GM19395 (cell line): Measurements from ENCODE around the gene CBR1.
"Not testable (repeated sequence)": the region's sequence is repeated elsewhere in the genome, so short reads cannot be mapped to it uniquely, and the experiment has no call there.

ENCODE experiments used
- ATAC-seq: cut with Tn5 transposase; IDR thresholded peaks from one replicate; pipeline ENCODE4 v1.9.1; 2021; ENCODE audit warnings: mild to moderate bottlenecking, moderate library complexity; ENCODE audit not compliant: unreplicated experiment

The CBR1 gene

DNA sequence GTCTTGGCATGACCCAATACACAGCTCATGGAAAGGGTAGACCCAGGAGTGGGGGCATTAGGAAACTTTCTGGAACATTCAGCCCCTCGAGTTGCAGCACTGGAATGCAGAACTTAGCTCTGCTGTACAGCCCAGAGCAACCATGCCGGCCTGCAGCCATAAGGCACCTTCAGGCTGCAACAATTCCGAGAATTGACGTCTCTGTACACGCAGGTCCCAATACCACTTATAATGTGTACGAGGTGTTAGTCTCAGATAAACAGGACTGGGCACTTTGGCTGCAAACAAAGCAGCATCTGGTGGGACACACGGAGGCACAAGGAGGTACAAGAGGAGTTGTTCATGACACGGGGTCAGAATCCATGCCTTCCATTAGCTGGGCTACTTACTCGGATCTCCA, 7.9 kb downstream of the CBR1 start:
- ATAC-seq, result no peak

DNA sequence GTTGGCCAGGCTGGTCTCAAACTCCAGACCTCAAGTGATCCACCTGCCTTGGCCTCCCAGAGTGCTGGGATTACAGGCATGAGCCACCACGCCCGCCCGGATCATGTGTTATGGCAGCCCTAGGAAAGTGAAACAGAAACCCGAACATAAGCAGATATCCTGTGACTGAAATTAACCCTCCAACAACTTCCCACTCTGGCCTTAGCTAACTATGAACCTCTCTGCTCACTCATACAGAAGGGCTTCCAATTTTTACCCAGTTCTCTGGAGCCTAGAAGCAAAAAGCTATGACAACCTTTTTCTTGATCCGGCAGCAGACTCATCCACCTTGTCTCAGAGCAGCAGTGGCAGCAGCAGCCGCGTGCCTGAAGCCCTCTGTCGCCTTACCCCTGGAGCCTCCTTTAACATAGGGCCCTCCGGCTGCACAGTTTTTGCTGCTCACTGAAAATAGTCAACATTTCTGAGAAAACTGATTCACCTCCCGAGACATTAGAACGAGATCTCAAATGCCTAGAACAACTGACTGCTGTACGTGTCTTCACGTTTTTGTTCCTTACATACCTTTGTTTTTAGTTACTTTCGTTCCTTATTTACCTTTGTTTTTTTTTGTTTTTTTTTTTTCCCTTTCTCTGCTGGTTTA, 9.3 kb downstream of the CBR1 start:
- ATAC-seq, result no peak

DNA sequence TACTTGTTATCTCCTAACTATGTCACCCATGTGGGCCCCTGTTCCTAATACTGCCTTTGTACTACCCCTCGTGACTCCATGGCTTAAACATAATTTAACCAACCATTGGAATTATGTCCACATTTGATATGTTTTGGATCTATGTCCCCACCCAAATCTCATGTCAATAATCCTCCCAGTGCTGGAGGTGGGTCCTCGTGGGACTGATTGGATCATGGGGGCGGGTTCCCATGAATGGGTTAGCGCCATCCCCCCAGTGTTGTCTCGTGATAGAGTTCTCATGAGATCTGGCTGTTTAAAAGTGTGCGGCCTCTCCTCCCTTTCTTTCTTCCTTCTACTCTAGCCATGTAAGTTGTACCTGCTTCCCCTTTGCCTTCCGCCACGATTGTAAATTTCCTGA, 9.8 kb downstream of the CBR1 start:
- no peak for ATAC-seq

DNA sequence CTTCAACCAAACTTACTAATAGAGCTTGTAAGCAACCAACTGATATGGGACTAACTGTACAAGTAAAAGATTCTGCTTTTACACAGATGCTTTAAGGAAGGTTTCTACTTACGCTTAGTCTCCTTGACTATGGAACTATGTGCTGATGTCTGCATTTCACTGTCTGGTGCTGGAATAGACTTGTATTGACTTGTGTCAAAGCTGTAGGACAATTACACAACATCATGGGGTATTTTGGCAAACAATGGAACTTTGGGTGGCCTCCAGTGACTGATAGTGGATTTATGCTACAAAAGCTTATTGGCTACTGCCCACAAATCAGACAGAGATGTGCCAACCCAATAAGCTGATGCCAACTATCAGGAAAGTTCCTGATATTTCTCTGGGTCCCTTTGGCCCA, 10.6 kb downstream of the CBR1 start:
- ATAC-seq, result no peak

DNA sequence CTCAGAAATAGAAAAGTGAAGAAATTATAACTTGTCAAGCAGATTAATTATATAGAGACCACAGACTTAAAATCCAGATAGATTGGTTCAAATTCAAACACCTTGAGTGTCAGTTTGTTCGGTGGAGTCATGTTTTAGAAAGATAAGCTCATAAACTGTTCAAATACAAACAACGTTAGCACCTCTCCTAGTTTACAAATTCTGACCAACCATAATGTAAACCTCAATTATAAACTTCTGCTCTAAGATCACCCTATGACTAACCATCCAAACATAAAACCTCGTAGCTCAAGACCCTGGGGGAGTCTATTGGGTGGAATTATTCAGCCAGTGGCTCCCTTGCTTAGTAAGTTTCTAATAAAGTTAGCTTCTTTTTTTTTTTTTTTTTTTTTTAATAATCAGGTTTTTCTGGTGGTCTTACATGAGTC, 12.4 kb downstream of the CBR1 start:
- no peak for ATAC-seq

DNA sequence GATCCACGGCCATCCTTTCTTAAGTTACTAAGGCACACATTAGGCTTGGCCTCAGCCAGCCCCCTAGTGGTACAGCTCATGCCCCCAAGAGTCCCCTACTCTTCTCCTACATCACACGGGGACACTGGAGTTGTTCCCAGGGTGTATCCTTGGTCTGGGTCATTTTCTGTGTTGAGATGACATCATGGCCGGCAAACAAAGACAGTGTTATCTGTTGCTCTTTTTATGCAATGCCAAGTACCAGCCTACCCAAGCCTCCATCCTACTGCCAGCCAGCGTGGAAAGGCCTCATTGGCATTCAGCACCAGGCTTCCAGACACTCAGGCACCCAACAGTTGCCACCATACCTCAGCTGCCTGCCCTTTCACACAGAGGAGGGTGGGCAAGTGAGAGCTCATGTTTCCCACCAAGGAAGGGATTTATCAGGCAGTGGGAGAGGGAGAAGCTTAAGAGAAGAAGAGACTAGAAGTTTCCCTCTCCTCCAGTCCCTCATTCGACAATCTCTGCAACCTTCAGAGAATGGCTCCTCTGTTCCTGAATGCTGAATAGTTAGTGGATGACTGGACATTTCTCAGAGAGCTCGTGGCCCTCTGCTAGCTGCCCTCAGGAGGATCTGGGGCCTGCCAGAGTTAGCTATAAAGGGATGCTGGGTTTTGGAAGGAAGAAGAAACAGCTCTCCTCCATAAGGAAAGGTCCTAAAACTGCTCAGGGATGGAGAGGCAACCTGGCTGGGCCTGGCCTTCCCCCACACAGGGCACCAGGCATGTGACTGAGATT, 17.7 kb downstream of the CBR1 start:
- no peak for ATAC-seq

DNA sequence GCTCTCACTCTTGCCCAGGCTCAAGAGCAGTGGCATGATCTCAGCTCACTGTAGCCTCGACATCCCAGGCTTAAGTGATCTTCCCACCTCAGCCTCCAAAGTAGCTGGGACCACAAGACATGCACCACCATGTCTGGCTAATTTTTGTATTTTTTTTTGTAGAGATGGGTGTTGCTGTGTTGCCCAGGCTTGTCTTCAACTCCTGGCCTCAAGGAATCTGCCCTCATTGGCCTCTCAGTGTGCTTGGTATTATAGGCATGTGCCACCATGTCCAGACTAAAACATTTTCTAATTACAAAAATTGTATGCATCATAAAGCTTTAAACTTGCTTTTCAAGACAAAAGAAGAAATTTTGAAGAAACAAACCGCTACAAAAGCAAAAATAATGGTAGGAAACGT, 20.1 kb downstream of the CBR1 start:
- no peak for ATAC-seq

DNA sequence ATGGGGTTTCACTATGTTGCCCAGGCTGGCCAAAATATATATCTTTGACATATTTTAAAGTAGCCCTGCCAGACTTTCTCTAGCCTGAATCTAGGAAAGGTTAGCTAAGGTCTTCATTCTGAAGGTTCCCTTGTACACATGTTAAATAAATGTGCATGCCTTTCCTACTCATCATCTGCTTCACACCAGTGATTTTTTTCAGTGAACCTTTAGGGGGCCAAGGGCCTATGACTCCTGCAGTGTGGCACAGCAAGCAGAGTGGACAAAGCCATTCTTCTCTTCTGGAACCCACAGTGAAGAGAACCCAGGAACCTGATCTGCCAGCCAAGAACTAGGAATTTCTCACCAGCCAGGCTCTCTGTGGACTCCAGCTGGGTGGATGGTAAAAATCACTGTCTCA, 22.9 kb downstream of the CBR1 start:
- ATAC-seq, result no peak

DNA sequence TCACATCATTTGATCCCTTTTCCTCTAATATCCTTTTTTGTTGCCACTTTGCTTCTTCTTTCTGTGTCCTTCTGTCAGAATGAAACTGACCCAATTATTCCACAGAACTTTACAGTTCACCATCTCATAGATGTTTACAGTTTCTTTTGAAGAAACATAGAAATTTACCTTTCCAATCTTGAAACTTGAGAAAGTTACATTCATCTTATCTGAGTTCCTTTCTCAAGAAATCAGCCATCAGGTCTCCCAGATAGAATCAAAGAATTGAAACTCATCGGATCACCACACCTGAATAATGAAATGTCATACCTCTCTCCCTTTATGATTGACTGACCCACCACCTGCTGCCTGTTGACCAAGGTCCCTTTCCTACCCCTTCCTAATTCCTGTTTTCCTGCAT, 23.7 kb downstream of the CBR1 start:
- no peak for ATAC-seq

DNA sequence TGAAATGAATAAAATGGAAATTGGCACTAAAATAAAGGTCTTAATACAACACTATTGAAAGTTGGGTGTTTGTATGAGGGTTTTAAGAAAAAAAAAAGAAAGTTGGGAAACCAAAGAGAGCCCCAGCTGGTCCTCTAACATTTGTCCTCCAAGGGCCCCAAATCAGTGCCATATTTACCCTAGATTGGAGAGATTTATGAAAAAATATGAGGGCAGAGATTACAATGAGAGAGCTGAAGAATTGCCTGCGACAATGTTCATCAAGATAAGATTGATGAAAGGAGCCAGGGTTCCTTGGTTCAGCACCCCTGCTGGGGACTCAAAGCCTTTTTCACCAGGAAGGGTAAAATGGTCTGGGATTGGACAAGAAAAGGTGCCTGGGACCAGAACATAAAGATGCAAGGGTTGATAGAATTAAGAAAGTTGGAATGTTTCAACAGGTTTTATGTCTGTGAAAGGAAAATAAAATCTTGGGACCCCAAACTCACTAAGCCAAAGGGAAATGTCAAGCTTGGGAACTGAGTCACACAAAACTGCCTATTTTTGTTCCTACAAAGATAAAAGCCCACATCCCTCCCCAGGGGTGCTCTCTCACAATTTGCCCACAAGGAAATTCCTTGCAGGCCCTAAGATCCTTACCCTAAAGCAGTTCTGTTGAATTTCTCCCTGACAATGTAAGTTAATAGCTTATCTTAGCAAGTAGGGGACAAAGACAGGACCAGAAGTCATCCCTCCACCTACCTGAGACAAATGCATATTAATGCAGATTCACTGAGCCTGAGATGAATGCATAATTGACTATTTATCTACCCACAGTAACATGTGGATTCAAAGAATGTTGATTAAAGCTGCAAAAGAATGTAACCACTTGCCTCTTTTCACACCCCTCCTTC, 26.8 kb downstream of the CBR1 start:
- no peak for ATAC-seq

DNA sequence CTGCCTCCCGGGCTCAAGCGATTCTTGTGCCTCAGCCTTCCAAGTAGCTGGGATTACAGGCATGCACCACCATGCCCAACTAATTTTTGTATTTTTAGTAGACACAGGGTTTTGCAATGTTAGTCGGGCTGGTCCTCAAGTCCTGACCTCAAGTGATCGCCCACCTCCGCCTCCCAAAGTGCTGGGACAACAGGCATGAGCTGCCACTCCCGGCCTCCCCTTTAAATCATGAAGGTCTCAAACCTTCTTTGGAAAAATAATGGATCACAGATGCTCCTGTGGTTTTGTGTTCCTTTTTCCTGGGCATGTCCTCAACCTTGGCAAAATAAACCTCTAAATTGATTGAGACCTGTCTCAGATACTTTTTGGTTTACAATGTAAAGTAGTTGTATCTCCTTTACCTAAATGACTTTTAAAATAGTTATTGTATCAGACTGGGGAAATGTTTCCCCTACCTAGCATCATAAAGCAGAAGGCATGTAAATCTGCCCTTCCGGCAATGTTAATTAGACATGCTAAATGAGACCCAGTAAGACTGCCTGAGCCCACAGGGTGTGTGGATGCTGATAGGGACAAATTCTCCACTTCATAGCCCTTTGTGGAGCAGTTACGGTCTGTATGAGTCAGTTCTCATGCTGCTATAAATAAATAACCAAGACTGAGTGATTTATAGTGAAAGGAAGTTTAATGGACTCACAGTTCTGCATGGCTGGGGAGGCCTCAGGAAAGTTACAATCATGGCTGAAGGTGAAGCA, 27.8 kb downstream of the CBR1 start:
- peak; percentile 74 for ATAC-seq

DNA sequence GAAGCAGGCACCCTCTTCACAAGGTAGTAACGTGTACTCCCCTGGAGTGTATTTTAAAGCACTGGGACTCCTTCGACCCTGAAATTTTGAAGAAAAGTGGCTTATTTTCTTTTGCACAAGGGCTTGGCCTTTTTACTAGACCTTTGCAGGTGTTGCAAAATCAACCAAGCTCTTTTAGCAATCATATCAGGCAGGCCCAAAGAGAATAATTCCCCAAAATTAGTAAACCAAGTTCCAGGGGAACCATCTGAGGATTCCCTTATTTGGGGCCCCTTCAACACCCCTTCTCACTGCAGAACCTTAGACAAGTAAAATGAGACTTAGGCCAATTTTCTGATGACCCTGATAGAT, 28.3 kb downstream of the CBR1 start:
- no peak for ATAC-seq

DNA sequence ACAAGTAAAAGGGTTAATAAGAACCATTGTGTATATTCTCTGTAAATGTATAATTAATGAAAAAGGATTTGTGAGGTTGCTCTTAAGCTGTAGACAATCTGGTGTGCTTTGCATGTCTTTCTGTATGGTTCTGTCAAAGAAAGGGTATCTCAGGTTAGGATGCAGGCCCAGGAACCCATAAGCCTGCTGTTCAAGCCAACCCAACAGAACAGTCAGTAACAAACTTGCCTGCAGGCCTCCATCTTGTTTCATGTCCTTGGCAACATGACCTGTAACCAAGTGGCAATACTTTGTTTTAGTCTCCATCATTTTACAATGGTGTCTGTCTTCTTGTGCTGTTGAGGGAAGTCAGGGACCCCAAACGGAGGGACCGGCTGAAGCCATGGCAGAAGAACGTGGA, 29.2 kb downstream of the CBR1 start:
- ATAC-seq, result no peak

DNA sequence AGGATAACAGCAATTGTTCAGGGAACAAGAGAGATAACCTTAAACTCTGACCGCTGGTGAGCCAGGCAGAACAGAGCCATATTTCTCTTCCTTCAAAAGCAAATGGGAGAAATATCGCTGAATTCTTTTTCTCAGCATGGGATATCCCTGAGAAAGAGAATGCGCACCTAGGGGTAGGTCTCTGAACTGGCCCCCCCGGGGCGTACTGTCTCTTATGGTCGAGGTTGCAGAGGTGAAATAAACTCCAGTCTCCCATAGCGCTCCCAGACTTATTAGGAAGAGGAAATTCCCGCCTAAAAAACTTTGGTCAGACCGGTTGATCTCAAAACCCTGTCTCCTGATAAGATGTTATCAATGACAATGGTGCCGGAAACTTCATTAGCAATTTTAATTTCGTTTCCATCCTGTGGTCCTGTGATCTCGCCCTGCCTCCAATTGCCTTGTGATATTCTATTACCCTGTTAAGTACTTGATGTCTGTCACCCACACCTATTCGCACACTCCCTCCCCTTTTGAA, 29.9 kb downstream of the CBR1 start:
- ATAC-seq, result not testable (repeated sequence)

DNA sequence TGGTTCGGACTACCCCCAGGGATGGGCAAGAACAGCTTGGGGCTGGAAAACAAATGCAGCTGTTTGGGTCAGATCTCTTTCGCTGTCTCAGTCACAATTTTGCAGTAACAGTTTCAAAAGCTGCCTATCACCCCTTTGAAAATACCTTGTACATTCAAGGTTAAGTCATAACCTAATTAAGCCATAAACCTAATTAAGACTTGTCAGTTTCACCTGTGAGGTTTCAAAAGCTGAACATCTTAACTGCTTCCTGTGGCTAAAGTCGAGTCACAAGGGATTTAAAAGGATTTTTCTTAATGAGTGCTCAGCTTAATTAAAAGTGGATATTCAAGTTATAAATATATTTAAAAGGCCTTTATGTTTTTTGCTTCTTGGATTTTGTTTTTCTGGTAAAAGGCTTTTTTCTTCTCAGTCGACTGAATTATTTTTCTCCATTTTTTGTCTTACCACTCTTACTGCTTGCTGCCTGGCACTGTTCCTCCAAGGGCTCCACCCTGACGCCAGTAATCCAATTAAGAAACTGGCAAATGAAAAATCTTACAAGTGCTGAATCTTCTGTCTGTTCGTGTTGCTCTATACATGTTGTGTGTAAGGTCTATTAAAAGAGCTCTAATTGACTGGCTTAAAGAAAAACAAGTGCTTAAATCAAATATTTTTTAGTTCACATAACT, 31.3 kb downstream of the CBR1 start:
- no peak for ATAC-seq

DNA sequence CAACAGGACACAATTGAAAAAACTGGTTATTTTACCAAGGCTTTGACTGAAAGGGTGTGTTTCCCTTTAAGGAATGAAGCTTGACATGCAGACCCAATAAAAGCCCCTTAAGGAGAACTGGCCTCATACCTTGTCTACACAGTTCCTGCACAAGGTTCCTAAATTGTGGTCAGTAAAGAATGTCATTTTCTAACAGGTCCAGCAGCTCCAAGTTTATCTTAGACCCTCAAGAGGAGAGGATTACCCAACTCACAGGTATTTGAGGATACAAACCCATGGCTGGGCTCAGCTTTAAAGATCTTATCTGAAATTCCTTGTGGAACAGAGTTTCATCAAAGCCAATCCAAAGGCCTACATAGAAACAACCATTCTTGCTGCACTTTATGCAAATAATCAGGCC, 33.6 kb downstream of the CBR1 start:
- no peak for ATAC-seq

DNA sequence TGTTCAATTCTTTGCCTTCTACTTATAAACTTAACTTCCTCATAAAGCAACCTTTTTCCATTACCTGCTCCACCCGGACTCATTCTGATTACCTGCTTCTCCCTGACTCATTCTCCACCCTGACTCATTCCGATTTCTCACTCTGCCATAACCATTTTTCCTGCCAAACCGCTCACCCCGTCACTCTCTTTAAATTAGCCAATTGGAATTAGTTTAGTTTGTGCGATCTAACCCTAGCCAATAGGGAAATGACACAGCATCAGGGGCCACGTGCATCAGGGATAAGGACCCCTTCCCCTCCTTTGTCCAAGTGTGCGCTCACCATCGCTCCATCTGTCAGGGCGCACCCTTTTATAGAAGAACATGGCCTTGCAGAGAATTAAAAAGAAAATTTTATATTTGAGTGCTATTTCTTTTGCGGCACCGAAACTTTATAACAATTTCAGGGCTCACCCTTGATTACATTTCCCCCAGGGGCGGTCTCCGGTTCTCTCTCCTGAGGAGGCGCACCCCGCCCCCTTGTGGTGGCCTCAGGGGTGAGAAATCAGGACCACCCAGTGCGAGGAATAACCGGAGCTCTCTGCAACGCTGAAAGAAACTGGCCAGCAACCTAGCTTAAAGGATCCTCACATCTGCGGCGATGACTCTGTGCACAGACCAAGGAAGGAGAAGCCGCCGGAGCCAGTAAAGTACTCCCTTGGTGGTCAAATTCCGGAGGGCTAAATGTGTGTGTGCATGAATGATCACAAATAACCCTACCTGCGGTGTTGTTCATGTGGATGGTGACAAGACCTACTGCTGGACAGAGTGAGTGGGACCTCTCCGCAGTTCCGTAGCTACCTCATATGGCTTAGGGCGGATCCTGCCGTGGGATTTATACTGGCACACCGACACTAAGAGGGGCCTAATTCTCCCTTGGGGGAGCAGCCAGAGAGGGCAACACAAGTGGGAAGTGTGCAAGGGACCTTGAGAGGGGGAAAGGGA, 34.8 kb downstream of the CBR1 start:
- no peak for ATAC-seq

DNA sequence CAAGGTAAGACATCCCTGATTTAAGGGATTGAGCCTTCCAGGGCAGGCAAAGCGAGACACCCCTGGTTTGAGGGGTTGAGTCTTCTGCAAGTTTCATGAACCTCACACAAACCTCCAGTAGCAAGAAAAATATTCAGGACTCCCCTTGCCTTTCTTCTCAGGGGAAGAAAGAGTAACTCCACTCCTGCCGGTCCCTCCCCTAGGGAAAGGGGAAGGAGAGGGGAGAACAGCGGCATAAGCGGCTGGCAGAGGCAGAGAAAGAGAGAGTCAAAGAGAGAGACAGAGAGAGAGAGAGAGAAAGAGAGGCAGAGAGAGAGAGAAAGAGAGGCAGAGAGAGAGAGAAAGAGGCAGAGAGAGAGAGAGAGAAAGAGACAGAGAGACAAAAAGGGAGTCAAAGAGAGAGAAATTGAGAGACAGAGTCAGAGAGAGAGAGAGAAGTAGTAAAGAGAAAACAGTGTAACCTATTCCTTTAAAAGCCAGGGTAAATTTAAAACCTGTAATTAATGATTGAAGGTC, 35.6 kb downstream of the CBR1 start:
- no peak for ATAC-seq

DNA sequence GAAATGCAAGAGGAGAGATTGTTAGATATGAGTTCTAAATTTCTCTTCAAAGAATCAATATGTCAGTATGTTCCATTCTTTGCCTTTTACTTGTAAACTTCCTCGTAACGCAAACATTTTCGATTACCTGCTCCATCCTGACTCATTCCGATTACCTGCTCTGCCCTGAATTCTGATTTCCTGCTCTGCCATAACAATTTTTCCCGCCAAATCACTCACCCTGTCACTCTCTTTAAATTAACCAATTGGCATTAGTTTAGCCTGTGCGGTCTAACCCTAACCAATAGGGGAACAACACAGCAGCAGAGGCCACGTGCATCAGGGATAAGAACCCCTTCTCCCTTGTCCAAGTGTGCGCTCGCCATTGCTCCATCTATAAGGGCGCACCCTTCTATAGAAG, 40.0 kb downstream of the CBR1 start:
- ATAC-seq, result no peak
